OCI-LY3 (cell line): Measurements from ENCODE around the gene ENO1.
A peak's percentile ranks its signal among the peaks of the same experiment; 100 is the strongest.
"Not testable (repeated sequence)": the region's sequence is repeated elsewhere in the genome, so short reads cannot be mapped to it uniquely, and the experiment has no call there.

Source experiments
- H2AFZ ChIP-seq: fragments of 200-600, 300-600 bp; shearing (Covaris generic); 2 replicates; pipeline ENCODE4 v1.6.0; 2014; ENCODE audit warnings: antibody characterized with exemption, low read depth, low read length
- H3K27ac ChIP-seq: fragments of 200-600, 300-600 bp; sonication (generic); 2 replicates; pipeline ENCODE4 v1.5.1; 2014; ENCODE audit warnings: mild to moderate bottlenecking, low read length, moderate library complexity, mixed read lengths
- H3K27me3 ChIP-seq: fragments of 200-600, 300-600 bp; sonication (generic); 2 replicates; pipeline ENCODE4 v1.6.1; 2014; ENCODE audit warnings: low read depth, low read length, mixed read lengths
- H3K36me3 ChIP-seq: fragments of 200-600, 300-600 bp; sonication (generic); replicated peaks from 2 replicates; pipeline ENCODE3; 2014; ENCODE audit warnings: low read depth, low read length, mixed read lengths
- H3K4me1 ChIP-seq: fragments of 300-600, 200-600 bp; sonication (generic); 2 replicates; pipeline ENCODE4 v1.6.1; 2014; ENCODE audit warnings: low read length, mixed read lengths
- H3K4me2 ChIP-seq: fragments of 200-600, 300-600 bp; sonication (generic); 2 replicates; pipeline ENCODE4 v1.6.1; 2014; ENCODE audit warnings: low read length, mixed read lengths
- H3K4me3 ChIP-seq: fragments of 300-600, 200-600 bp; sonication (generic); 2 replicates; pipeline ENCODE4 v1.5.1; 2014; ENCODE audit warnings: antibody characterized with exemption, mild to moderate bottlenecking, low read length, moderate library complexity
- H3K79me2 ChIP-seq: fragments of 300-600, 200-600 bp; shearing (Covaris generic); 2 replicates; pipeline ENCODE4 v1.6.1; 2014; ENCODE audit warnings: mild to moderate bottlenecking, low read length, mixed read lengths
- H3K9ac ChIP-seq: fragments of 300-600, 200-600 bp; shearing (Covaris generic); 2 replicates; pipeline ENCODE4 v1.6.0; 2014; ENCODE audit warnings: mild to moderate bottlenecking, low read length, moderate library complexity
- H3K9me3 ChIP-seq: fragments of 200-600, 300-600 bp; shearing (Covaris generic); 2 replicates; pipeline ENCODE4 v1.6.1; 2014; ENCODE audit warnings: low read length, mixed read lengths; ENCODE audit not compliant: insufficient read depth
- H4K20me1 ChIP-seq: fragments of 200-600, 300-600 bp; sonication (generic); 2 replicates; pipeline ENCODE4 v1.6.1; 2016; ENCODE audit warnings: low read length, mixed read lengths; ENCODE audit not compliant: insufficient read depth
- CTCF ChIP-seq: fragments of 200-600, 300-600 bp; sonication (generic); IDR thresholded peaks from 2 replicates; pipeline ENCODE4 v1.5.1; 2014; ENCODE audit warnings: antibody characterized with exemption, low read length, low read depth
- EZH2phosphoT487 ChIP-seq: fragments of 200-600 bp; shearing (Covaris generic); IDR thresholded peaks from 2 replicates; pipeline ENCODE4 v1.6.1; 2018; ENCODE audit warnings: antibody characterized with exemption, mixed run types, low read depth

The ENO1 gene

GRCh38 chr1:8899046-8899445 lies 20.6 kb upstream of the ENO1 start:
- TF ChIP-seq CTCF: no peak
- no peak for TF ChIP-seq EZH2phosphoT487
- no peaks in the 10 kb centered on the region for H3K9me3 ChIP-seq
- no peak overlapping the region for H3K9ac ChIP-seq
- no peak overlapping the region for H2AFZ ChIP-seq
- no peak overlapping the region for H3K4me3 ChIP-seq
- no peaks in the 10 kb centered on the region for H3K36me3 ChIP-seq
- H4K20me1 ChIP-seq: no peaks in the 10 kb centered on the region
- H3K27ac ChIP-seq: no peak overlapping the region
- H3K4me1 ChIP-seq: peaks cover 15% of the 10 kb centered on the region
- H3K4me2 ChIP-seq: no peak overlapping the region
- H3K27me3 ChIP-seq: no peaks in the 10 kb centered on the region
- no peaks in the 10 kb centered on the region for H3K79me2 ChIP-seq

GRCh38 chr1:8898418-8898817 lies 19.9 kb upstream of the ENO1 start:
- H3K27me3 ChIP-seq, H3K36me3 ChIP-seq, H3K9ac ChIP-seq, H4K20me1 ChIP-seq, H3K27ac ChIP-seq, H2AFZ ChIP-seq, H3K9me3 ChIP-seq, H3K4me2 ChIP-seq, H3K79me2 ChIP-seq, H3K4me3 ChIP-seq: not testable (repeated sequence)
- peaks cover 18% of the 10 kb centered on the region for H3K4me1 ChIP-seq

- H3K9me3 ChIP-seq, H3K27me3 ChIP-seq, H3K79me2 ChIP-seq, H3K27ac ChIP-seq, H3K9ac ChIP-seq, H3K36me3 ChIP-seq, H4K20me1 ChIP-seq, H2AFZ ChIP-seq, H3K4me3 ChIP-seq, H3K4me2 ChIP-seq: not testable (repeated sequence)
- peaks cover 18% of the 10 kb centered on the region for H3K4me1 ChIP-seq
Measured at GRCh38 chr1:8897505-8897904, 19.0 kb upstream of the ENO1 start.

DNA sequence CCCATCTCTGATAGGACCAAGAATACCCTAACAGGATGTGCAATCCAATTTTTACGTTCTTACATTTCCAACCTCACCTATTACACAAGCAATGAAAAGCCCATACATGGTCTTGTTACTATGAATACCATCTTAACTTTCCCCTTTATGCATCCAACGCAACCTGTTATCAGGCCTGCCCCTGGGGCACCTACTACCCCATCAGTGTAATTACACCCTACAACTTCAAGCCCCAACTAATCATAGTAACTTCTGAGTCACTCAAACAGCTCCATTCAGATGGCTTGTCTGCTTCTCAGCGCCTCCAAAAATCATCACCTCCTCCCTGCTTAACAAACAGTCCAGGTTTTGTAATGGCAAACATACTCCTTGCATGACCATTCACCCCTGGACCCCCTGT lies 18.3 kb upstream of the ENO1 start:
- H3K9ac ChIP-seq, H2AFZ ChIP-seq, H3K9me3 ChIP-seq, H3K4me2 ChIP-seq, H3K79me2 ChIP-seq, H3K27me3 ChIP-seq, H3K4me3 ChIP-seq, H3K27ac ChIP-seq, H3K36me3 ChIP-seq, H4K20me1 ChIP-seq: not testable (repeated sequence)
- H3K4me1 ChIP-seq: peaks cover 25% of the 10 kb centered on the region

- Histone ChIP-seq H3K27ac (no peak overlapping the region), H4K20me1 (no peaks in the 10 kb centered on the region), H3K9me3 (no peaks in the 10 kb centered on the region), H3K36me3 (no peaks in the 10 kb centered on the region), H3K4me3 (no peak overlapping the region), H3K27me3 (no peaks in the 10 kb centered on the region), H3K4me2 (peak overlapping the region; percentile 42), H3K79me2 (no peaks in the 10 kb centered on the region), H2AFZ (peak overlapping the region; percentile 61; the same call in 1 of the 2 replicates), H3K9ac (no peak overlapping the region), H3K4me1 (peaks cover 17% of the 10 kb centered on the region)
- TF ChIP-seq CTCF (no peak), EZH2phosphoT487 (no peak)
Measured at GRCh38 chr1:8892026-8892425, 13.5 kb upstream of the ENO1 start.

GRCh38 chr1:8891401-8891800 lies 12.9 kb upstream of the ENO1 start:
- Histone ChIP-seq H3K36me3 (no peaks in the 10 kb centered on the region), H4K20me1 (no peaks in the 10 kb centered on the region), H3K9me3 (no peaks in the 10 kb centered on the region), H3K4me2 (no peak overlapping the region), H3K79me2 (no peaks in the 10 kb centered on the region), H3K4me1 (peaks cover 17% of the 10 kb centered on the region), H3K27ac (no peak overlapping the region), H3K9ac (no peak overlapping the region), H3K4me3 (no peak overlapping the region), H3K27me3 (no peaks in the 10 kb centered on the region), H2AFZ (peak overlapping the region; percentile 61; the same call in 1 of the 2 replicates)
- TF ChIP-seq CTCF (no peak), EZH2phosphoT487 (no peak)
